H1 (cell line): ENCODE measurements around the gene ADM. TPM values are rescaled to one million over a fixed set of nuclear protein-coding genes. Genes with fewer than 3 reads are reported as not detected.

Source experiments
- CEBPB ChIP-seq: IDR thresholded peaks from 2 replicates; pipeline ENCODE4 v1.6.1; 2012; ENCODE audit warnings: low read depth, low read length
- EP300 ChIP-seq, 2 experiments: IDR thresholded peaks; 1 replicate in 1 of 2; 2 replicates in 1 of 2; pipeline ENCODE4 v1.6.1; 2011 to 2012; ENCODE audit warnings: low read depth in 2 of 2, low read length in 2 of 2, mild to moderate bottlenecking in 2 of 2, borderline replicate concordance in 1 of 2, inconsistent platforms in 1 of 2, moderate library complexity in 1 of 2
- FOSL1 ChIP-seq: IDR thresholded peaks from 2 replicates; pipeline ENCODE4 v1.6.1; 2011; ENCODE audit warnings: mild to moderate bottlenecking, low read depth, low read length, moderate library complexity; ENCODE audit not compliant: insufficient read depth
- HDAC6 ChIP-seq: IDR thresholded peaks from one replicate; pipeline ENCODE4 v1.7.1; 2012; ENCODE audit warnings: low read depth, mild to moderate bottlenecking, inconsistent platforms, low read length, moderate library complexity
- JUND ChIP-seq: IDR thresholded peaks from 2 replicates; pipeline ENCODE4 v1.6.1; 2011; ENCODE audit warnings: mild to moderate bottlenecking, improper control_type of control experiment, low read length
- RNF2 ChIP-seq: fragments of 200-900, 300-1000 bp; sonication (generic); IDR thresholded peaks from 2 replicates; pipeline ENCODE4 v1.7.1; 2016; ENCODE audit warnings: borderline replicate concordance, low read depth, mild to moderate bottlenecking, antibody characterized with exemption, low read length; ENCODE audit not compliant: poor library complexity, severe bottlenecking; ENCODE audit errors: missing control alignments
- SP1 ChIP-seq: IDR thresholded peaks from 2 replicates; pipeline ENCODE4 v1.6.1; 2011; ENCODE audit warnings: low read depth, low read length
- TAF7 ChIP-seq: optimal IDR thresholded peaks from 2 replicates; pipeline ENCODE3; 2011; ENCODE audit warnings: low read depth, mild to moderate bottlenecking, inconsistent platforms, low read length, moderate library complexity, borderline replicate concordance
- polyA plus RNA-seq, 7 experiments: library from polyadenylated mRNA; depleted of rRNA in 3 of 7; stranded (reverse) in 5 of 7; unstranded in 2 of 7; fragments of >200 nt in 5 of 7; fragments of 200-250 nt in 2 of 7; gene quantifications; 1 replicate in 5 of 7; 2 replicates in 1 of 7; 4 replicates in 1 of 7; pipeline versions ENCODE4 v1.2.1 to v1.2.3, GENCODE V29; 2011 to 2013; ENCODE audit warnings: missing spikeins in 2 of 7, mixed read lengths in 2 of 7
- total RNA-seq: library from RNA; stranded (reverse); fragmentation: NEBNext Ultra II Directional; extraction: Animal tissue kit (Norgen Biotek cat#: 25700); gene quantifications from 2 replicates; pipeline ENCODE4 v1.2.1, GENCODE V29; 2021
- TF ChIP-seq, protein P1 (sequence below): fragments of 300-600 bp; sonication (generic); IDR thresholded peaks from 2 replicates; pipeline ENCODE4 v1.7.1; 2012; ENCODE audit warnings: low read length, moderate library complexity, mild to moderate bottlenecking, inconsistent platforms; ENCODE audit not compliant: insufficient replicate concordance

ADM gene
- total and polyA plus RNA-seq, 2 of the 8 experiments (the other 6 are each of a cell fraction or from before 2014, with no cell fraction given) = 94.1 to 95.6 TPM

DNA sequence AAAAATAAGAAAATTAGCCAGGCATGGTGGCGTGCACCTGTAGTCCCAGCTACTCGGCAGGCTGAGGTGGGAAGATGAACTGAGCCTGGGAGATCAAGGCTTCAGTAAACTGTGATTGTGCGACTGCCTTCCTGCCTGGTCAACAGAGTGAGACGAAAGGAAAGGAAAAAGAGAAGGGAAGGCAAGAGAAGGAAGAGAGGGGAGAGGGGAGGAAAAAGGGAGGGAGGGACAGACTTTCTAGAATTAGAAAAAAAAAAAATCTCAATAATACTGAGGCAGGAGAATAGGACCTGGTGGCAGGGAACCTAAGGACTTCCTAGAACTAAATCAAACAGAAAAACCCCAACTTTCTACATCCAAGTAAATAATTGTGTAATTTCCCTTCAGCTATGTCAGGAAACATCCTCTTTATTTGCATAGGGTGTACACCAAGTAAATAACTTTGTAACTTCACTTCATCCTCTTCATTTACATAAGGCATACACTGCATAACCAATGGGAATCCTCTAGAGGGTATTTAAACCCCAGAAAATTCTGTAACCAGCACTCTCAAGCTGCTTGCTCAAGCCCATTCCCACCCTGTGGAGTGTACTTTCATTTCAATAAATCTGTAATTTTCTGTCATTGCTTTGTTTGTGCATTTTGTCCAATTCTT lies 19.6 kb upstream of the ADM start (continued):
- TF ChIP-seq, protein P1, sequence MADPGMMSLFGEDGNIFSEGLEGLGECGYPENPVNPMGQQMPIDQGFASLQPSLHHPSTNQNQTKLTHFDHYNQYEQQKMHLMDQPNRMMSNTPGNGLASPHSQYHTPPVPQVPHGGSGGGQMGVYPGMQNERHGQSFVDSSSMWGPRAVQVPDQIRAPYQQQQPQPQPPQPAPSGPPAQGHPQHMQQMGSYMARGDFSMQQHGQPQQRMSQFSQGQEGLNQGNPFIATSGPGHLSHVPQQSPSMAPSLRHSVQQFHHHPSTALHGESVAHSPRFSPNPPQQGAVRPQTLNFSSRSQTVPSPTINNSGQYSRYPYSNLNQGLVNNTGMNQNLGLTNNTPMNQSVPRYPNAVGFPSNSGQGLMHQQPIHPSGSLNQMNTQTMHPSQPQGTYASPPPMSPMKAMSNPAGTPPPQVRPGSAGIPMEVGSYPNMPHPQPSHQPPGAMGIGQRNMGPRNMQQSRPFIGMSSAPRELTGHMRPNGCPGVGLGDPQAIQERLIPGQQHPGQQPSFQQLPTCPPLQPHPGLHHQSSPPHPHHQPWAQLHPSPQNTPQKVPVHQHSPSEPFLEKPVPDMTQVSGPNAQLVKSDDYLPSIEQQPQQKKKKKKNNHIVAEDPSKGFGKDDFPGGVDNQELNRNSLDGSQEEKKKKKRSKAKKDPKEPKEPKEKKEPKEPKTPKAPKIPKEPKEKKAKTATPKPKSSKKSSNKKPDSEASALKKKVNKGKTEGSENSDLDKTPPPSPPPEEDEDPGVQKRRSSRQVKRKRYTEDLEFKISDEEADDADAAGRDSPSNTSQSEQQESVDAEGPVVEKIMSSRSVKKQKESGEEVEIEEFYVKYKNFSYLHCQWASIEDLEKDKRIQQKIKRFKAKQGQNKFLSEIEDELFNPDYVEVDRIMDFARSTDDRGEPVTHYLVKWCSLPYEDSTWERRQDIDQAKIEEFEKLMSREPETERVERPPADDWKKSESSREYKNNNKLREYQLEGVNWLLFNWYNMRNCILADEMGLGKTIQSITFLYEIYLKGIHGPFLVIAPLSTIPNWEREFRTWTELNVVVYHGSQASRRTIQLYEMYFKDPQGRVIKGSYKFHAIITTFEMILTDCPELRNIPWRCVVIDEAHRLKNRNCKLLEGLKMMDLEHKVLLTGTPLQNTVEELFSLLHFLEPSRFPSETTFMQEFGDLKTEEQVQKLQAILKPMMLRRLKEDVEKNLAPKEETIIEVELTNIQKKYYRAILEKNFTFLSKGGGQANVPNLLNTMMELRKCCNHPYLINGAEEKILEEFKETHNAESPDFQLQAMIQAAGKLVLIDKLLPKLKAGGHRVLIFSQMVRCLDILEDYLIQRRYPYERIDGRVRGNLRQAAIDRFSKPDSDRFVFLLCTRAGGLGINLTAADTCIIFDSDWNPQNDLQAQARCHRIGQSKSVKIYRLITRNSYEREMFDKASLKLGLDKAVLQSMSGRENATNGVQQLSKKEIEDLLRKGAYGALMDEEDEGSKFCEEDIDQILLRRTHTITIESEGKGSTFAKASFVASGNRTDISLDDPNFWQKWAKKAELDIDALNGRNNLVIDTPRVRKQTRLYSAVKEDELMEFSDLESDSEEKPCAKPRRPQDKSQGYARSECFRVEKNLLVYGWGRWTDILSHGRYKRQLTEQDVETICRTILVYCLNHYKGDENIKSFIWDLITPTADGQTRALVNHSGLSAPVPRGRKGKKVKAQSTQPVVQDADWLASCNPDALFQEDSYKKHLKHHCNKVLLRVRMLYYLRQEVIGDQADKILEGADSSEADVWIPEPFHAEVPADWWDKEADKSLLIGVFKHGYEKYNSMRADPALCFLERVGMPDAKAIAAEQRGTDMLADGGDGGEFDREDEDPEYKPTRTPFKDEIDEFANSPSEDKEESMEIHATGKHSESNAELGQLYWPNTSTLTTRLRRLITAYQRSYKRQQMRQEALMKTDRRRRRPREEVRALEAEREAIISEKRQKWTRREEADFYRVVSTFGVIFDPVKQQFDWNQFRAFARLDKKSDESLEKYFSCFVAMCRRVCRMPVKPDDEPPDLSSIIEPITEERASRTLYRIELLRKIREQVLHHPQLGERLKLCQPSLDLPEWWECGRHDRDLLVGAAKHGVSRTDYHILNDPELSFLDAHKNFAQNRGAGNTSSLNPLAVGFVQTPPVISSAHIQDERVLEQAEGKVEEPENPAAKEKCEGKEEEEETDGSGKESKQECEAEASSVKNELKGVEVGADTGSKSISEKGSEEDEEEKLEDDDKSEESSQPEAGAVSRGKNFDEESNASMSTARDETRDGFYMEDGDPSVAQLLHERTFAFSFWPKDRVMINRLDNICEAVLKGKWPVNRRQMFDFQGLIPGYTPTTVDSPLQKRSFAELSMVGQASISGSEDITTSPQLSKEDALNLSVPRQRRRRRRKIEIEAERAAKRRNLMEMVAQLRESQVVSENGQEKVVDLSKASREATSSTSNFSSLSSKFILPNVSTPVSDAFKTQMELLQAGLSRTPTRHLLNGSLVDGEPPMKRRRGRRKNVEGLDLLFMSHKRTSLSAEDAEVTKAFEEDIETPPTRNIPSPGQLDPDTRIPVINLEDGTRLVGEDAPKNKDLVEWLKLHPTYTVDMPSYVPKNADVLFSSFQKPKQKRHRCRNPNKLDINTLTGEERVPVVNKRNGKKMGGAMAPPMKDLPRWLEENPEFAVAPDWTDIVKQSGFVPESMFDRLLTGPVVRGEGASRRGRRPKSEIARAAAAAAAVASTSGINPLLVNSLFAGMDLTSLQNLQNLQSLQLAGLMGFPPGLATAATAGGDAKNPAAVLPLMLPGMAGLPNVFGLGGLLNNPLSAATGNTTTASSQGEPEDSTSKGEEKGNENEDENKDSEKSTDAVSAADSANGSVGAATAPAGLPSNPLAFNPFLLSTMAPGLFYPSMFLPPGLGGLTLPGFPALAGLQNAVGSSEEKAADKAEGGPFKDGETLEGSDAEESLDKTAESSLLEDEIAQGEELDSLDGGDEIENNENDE = no peak
- TF ChIP-seq JUND (no peak), FOSL1 (no peak), RNF2 (no peak), CEBPB (no peak), TAF7 (no peak), SP1 (no peak), EP300 (IDR thresholded peaks at IDR 0.05; ENCODE audit: borderline replicate concordance in 1 of 2, low read depth in 2 of 2, low read length in 2 of 2) (no peak), HDAC6 (no peak)
